Measurements from ENCODE around the gene SMAD7. TPM values are rescaled to one million over a fixed set of nuclear protein-coding genes. Genes with fewer than 3 reads are reported as not detected.

Gene SMAD7
- total RNA-seq: 34.1 TPM

- Histone ChIP-seq H3K27ac (peak within 1 kb of the TSS; percentile 94), H3K4me1 (peaks cover 53% of the 10 kb centered on the region), H3K9me3 (no peaks in the 10 kb centered on the region), H3K4me3 (peak within 1 kb of the TSS; percentile 72 to 89), H3K36me3 (peaks cover 0 to under 1% of the 10 kb centered on the region in 2 donors), H3K27me3 (no peaks in the 10 kb centered on the region)
- no peak for TF ChIP-seq POLR2AphosphoS5 (IDR thresholded peaks at IDR 0.05; ENCODE audit: insufficient read depth in 1 of 2, low read depth in 1 of 2)
- TF ChIP-seq POLR2A (IDR thresholded peaks at IDR 0.05): no peak
- TF ChIP-seq CTCF (IDR thresholded peaks at IDR 0.05): no peak
- intact Hi-C loops (cut with DNase I): loop anchor here (5.0 to 10.0 kb wide), 2 partner anchors 173 to 266 kb away; no protein-coding TSS in a partner anchor
- no peak for DNase-seq (ENCODE audit: extremely low spot score in 2 of 2)
Observed at GRCh38 chr18:48950536-48951447, at the start of gene SMAD7. Gene SMAD7 (minus strand): TSS chr18:48950965. CDS start chr18:48950424, 541 bp downstream.

GRCh38 chr18:48999569-48999968 lies 48.8 kb upstream of the SMAD7 start:
- DNase-seq (ENCODE audit: extremely low spot score in 2 of 2): no peak

GRCh38 chr18:48997985-48998831 lies 47.4 kb upstream of the SMAD7 start:
- no peak for DNase-seq (ENCODE audit: extremely low spot score in 2 of 2)
- peak overlapping the region; percentile 38 for H3K27ac ChIP-seq
- H3K4me1 ChIP-seq: peaks cover 37% of the 10 kb centered on the region
- no peaks in the 10 kb centered on the region for H3K9me3 ChIP-seq
- intact Hi-C loops (cut with DNase I): no loop called here
- H3K4me3 ChIP-seq: no peak overlapping the region
- H3K36me3 ChIP-seq: no peaks in the 10 kb centered on the region
- H3K27me3 ChIP-seq: no peaks in the 10 kb centered on the region
- TF ChIP-seq POLR2A (IDR thresholded peaks at IDR 0.05) (no peak), CTCF (IDR thresholded peaks at IDR 0.05) (no peak), POLR2AphosphoS5 (IDR thresholded peaks at IDR 0.05; ENCODE audit: insufficient read depth in 1 of 2, low read depth in 1 of 2) (peak in 1 of 2 donors; percentile 70)

More at GRCh38 chr18:48999569-48999968, 48.8 kb upstream of the SMAD7 start:
- no peaks in the 10 kb centered on the region for H3K27me3 ChIP-seq
- peaks cover 33% of the 10 kb centered on the region for H3K4me1 ChIP-seq
- no peaks in the 10 kb centered on the region for H3K9me3 ChIP-seq
- intact Hi-C loops (cut with DNase I): no loop called here
- H3K4me3 ChIP-seq: no peak overlapping the region
- TF ChIP-seq CTCF (IDR thresholded peaks at IDR 0.05): no peak
- no peak for TF ChIP-seq POLR2AphosphoS5 (IDR thresholded peaks at IDR 0.05; ENCODE audit: insufficient read depth in 1 of 2, low read depth in 1 of 2)
- TF ChIP-seq POLR2A (IDR thresholded peaks at IDR 0.05): no peak
- H3K36me3 ChIP-seq: no peaks in the 10 kb centered on the region
- H3K27ac ChIP-seq: no peak overlapping the region

GRCh38 chr18:48997681-48997984 lies 46.9 kb upstream of the SMAD7 start:
- no peaks in the 10 kb centered on the region for H3K36me3 ChIP-seq
- H3K27me3 ChIP-seq: no peaks in the 10 kb centered on the region
- TF ChIP-seq POLR2AphosphoS5 (IDR thresholded peaks at IDR 0.05; ENCODE audit: insufficient read depth in 1 of 2, low read depth in 1 of 2): no peak
- TF ChIP-seq CTCF (IDR thresholded peaks at IDR 0.05): no peak
- TF ChIP-seq POLR2A (IDR thresholded peaks at IDR 0.05): no peak
- intact Hi-C loops (cut with DNase I): no loop called here
- H3K4me1 ChIP-seq: peaks cover 37% of the 10 kb centered on the region
- no peaks in the 10 kb centered on the region for H3K9me3 ChIP-seq
- DNase-seq (ENCODE audit: extremely low spot score in 2 of 2): no peak
- H3K4me3 ChIP-seq: no peak overlapping the region
- H3K27ac ChIP-seq: peak overlapping the region; percentile 38

Data from vagina (tissue), 2 donors.